Measurements from ENCODE around the gene P2RY2.

Gene P2RY2

GRCh38 chr11:73265278-73265810 is 47.3 kb downstream of the P2RY2 start:
- Histone ChIP-seq H3K9ac (ENCODE audit: low read depth, low read length) (no peak overlapping the region), H3K4me3 (ENCODE audit: low read length) (no peak overlapping the region), H3K4me1 (ENCODE audit: insufficient read depth, low read length) (peaks cover 8% of the 10 kb centered on the region; the same call in 1 of the 2 replicates), H3K27me3 (ENCODE audit: insufficient read depth, low read length) (peaks cover 24% of the 10 kb centered on the region), H3K27ac (ENCODE audit: low read depth, low read length) (no peak overlapping the region), H3K36me3 (ENCODE audit: insufficient read depth, low read length) (no peaks in the 10 kb centered on the region), H3K9me3 (ENCODE audit: insufficient read depth, low read depth, low read length) (no peaks in the 10 kb centered on the region)
- WGBS: 74% methylated on average over 4 of the region's 4 CpGs

DNA sequence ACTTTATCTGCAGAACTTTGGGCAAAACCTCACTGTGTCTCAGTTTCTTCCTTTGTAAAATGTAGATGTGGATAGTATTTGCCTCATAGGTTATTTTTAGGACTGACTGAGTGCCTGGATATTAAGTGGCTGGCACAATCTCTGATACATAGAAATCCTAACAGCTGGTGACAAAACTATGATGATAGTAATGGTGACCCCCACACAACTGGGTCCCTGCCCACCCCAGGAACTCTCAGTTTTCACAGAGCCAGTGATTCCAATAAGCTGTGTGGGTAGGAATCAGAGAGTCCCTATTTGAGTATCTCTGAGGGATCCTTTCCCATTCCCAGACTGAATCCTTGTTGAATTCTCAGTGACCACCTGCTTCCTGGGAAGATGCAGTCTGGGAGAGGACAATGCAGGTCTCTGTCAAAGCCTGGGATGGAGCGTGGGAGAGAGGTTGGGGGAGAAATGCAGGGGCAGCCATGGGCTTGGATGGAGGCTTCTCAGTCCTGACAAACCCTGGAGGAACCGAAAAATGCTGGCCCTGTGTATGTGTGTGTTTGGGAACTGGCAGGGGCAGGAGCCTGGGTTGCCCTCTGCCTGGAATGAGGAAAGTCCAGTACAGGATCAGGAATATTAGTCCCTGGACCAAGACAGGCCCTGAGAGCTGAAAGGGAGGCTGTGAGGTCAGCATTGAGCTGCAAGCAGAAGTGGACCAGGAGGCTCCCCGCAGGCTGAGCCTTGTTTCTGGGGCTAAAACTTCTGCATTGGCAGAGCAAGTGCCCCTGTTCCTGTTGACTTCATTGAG is 48.0 kb downstream of the P2RY2 start:
- WGBS: 84% methylated on average over 3 of the region's 3 CpGs
- Histone ChIP-seq H3K9ac (ENCODE audit: low read depth, low read length) (no peak overlapping the region), H3K9me3 (ENCODE audit: insufficient read depth, low read depth, low read length) (no peaks in the 10 kb centered on the region), H3K4me1 (ENCODE audit: insufficient read depth, low read length) (peaks cover 8% of the 10 kb centered on the region; the same call in 1 of the 2 replicates), H3K27ac (ENCODE audit: low read depth, low read length) (no peak overlapping the region), H3K27me3 (ENCODE audit: insufficient read depth, low read length) (peaks cover 24% of the 10 kb centered on the region), H3K36me3 (ENCODE audit: insufficient read depth, low read length) (no peaks in the 10 kb centered on the region), H3K4me3 (ENCODE audit: low read length) (no peak overlapping the region)

DNA sequence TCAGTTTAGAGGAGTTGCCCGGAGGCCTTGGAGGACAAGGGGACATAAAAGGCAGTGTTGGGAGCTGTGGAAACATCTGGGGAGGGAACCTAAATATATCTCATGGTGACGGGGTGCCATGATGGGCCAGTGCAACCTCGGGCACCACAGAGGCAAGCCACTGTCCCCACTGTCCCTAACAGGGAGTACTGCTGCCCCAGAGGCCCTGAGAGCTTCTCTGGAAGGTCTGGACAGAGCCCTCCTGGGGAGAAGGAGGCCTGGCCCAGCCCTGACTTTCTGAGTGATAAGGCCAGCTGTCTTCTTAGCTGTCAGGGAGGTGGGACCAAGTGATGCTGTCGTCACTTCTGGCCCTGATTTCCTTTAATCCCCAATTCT is 48.6 kb downstream of the P2RY2 start:
- Histone ChIP-seq H3K9ac (ENCODE audit: low read depth, low read length) (no peak overlapping the region), H3K36me3 (ENCODE audit: insufficient read depth, low read length) (no peaks in the 10 kb centered on the region), H3K4me3 (ENCODE audit: low read length) (no peak overlapping the region), H3K27me3 (ENCODE audit: insufficient read depth, low read length) (peaks cover 24% of the 10 kb centered on the region), H3K4me1 (ENCODE audit: insufficient read depth, low read length) (peaks cover 8% of the 10 kb centered on the region; the same call in 1 of the 2 replicates), H3K9me3 (ENCODE audit: insufficient read depth, low read depth, low read length) (no peaks in the 10 kb centered on the region), H3K27ac (ENCODE audit: low read depth, low read length) (no peak overlapping the region)
- WGBS: 83% methylated on average over 4 of the region's 4 CpGs

DNA sequence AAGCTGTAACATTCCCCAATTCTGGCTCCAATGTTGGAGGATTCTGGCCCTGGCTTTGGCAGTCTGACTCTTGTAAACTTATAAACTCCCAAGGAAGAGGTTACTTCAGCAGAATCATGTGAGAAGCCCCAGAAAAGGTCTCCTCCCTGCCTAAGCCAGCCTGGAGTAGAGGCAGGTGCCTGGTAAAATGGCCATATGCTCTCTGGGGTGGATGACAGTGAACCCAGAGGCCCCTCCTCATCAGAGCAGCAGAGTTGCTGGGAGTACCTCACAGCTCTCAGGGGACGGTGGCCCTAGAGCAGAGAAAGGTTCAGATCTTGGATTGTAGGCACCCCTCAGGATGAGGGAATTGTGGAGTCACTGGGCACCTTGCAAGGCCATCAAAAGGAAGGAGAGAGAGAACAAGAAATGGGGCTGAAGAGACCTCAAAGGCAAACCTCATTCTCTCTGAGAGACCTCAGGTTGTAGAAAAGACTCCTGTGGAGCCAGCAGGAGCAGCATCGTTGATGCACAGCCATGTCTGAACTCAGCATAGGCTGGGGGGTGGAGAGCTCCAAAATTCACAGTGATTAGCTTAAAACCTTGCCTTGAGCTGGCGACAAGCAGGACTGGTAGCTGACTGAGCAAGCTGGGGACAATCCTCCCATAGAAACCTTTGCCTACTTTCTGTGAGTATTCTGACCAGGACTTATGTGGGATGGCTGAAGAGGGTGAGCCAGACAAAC is 49.2 kb downstream of the P2RY2 start:
- H3K4me1 ChIP-seq (ENCODE audit: insufficient read depth, low read length): peaks cover 8% of the 10 kb centered on the region; the same call in 1 of the 2 replicates
- WGBS: 69% methylated on average over 3 of the region's 3 CpGs
- no peak overlapping the region for H3K9ac ChIP-seq (ENCODE audit: low read depth, low read length)
- H3K27ac ChIP-seq (ENCODE audit: low read depth, low read length): no peak overlapping the region
- peaks cover 24% of the 10 kb centered on the region for H3K27me3 ChIP-seq (ENCODE audit: insufficient read depth, low read length)
- H3K9me3 ChIP-seq (ENCODE audit: insufficient read depth, low read depth, low read length): no peaks in the 10 kb centered on the region
- H3K36me3 ChIP-seq (ENCODE audit: insufficient read depth, low read length): no peaks in the 10 kb centered on the region
- H3K4me3 ChIP-seq (ENCODE audit: low read length): no peak overlapping the region

- 87% methylated on average over 8 of the region's 8 CpGs for WGBS
- no peak overlapping the region for H3K27ac ChIP-seq (ENCODE audit: low read depth, low read length)
- no peaks in the 10 kb centered on the region for H3K36me3 ChIP-seq (ENCODE audit: insufficient read depth, low read length)
- H3K4me1 ChIP-seq (ENCODE audit: insufficient read depth, low read length): peaks cover 8% of the 10 kb centered on the region; the same call in 1 of the 2 replicates
- H3K9me3 ChIP-seq (ENCODE audit: insufficient read depth, low read depth, low read length): no peaks in the 10 kb centered on the region
- H3K27me3 ChIP-seq (ENCODE audit: insufficient read depth, low read length): peaks cover 24% of the 10 kb centered on the region
- no peak overlapping the region for H3K9ac ChIP-seq (ENCODE audit: low read depth, low read length)
- no peak overlapping the region for H3K4me3 ChIP-seq (ENCODE audit: low read length)
Measured at GRCh38 chr11:73267906-73268540, 49.9 kb downstream of the P2RY2 start.

- H3K9me3 ChIP-seq (ENCODE audit: insufficient read depth, low read depth, low read length): no peaks in the 10 kb centered on the region
- H3K4me1 ChIP-seq (ENCODE audit: insufficient read depth, low read length): peaks cover 8% of the 10 kb centered on the region; the same call in 1 of the 2 replicates
- H3K27me3 ChIP-seq (ENCODE audit: insufficient read depth, low read length): peaks cover 21% of the 10 kb centered on the region
- WGBS: 92% methylated on average over 8 of the region's 8 CpGs
- H3K27ac ChIP-seq (ENCODE audit: low read depth, low read length): no peak overlapping the region
- H3K9ac ChIP-seq (ENCODE audit: low read depth, low read length): no peak overlapping the region
- H3K36me3 ChIP-seq (ENCODE audit: insufficient read depth, low read length): no peaks in the 10 kb centered on the region
- H3K4me3 ChIP-seq (ENCODE audit: low read length): no peak overlapping the region
Measured at GRCh38 chr11:73268671-73269271, 50.7 kb downstream of the P2RY2 start.

DNA sequence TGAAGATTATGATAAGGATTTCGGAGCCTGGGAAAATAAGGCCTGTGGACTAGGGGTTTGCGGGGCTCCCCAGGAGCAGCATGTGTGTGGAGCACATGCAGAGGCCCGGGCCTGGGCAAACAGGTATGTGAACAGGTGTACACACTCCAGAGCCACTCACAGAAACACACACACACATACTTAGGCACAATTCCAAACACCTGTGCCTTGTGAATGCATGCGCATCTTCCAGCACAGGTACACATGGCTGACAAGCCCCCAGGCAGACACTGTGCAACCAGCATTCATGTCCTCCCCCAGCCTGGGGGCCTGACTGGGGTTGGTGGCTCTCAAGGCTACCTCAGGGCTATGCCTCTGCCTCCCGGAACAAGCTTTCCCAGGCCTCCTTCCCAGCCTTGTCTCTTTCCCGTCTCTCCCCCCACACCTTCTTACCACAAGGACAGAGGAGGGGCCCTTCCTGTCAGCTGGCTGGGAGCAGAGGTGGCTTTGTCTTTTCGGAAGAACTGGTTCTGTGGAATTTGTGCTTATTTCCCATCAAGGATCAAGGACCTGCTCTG is 51.5 kb downstream of the P2RY2 start:
- 83% methylated on average over 7 of the region's 7 CpGs for WGBS
- Histone ChIP-seq H3K9ac (ENCODE audit: low read depth, low read length) (no peak overlapping the region; the same call in 1 of the 2 replicates), H3K36me3 (ENCODE audit: insufficient read depth, low read length) (no peaks in the 10 kb centered on the region), H3K4me3 (ENCODE audit: low read length) (no peak overlapping the region), H3K4me1 (ENCODE audit: insufficient read depth, low read length) (peaks cover 8% of the 10 kb centered on the region; the same call in 1 of the 2 replicates), H3K27ac (ENCODE audit: low read depth, low read length) (no peak overlapping the region), H3K9me3 (ENCODE audit: insufficient read depth, low read depth, low read length) (no peaks in the 10 kb centered on the region), H3K27me3 (ENCODE audit: insufficient read depth, low read length) (peaks cover 14% of the 10 kb centered on the region)

- 93% methylated on average over 7 of the region's 7 CpGs for WGBS
- Histone ChIP-seq H3K4me1 (ENCODE audit: insufficient read depth, low read length) (peaks cover 8% of the 10 kb centered on the region; the same call in 1 of the 2 replicates), H3K9me3 (ENCODE audit: insufficient read depth, low read depth, low read length) (no peaks in the 10 kb centered on the region), H3K27me3 (ENCODE audit: insufficient read depth, low read length) (peaks cover 7% of the 10 kb centered on the region), H3K27ac (ENCODE audit: low read depth, low read length) (no peak overlapping the region), H3K4me3 (ENCODE audit: low read length) (no peak overlapping the region), H3K36me3 (ENCODE audit: insufficient read depth, low read length) (no peaks in the 10 kb centered on the region), H3K9ac (ENCODE audit: low read depth, low read length) (no peak overlapping the region)
Measured at GRCh38 chr11:73270016-73270854, 52.2 kb downstream of the P2RY2 start.

DNA sequence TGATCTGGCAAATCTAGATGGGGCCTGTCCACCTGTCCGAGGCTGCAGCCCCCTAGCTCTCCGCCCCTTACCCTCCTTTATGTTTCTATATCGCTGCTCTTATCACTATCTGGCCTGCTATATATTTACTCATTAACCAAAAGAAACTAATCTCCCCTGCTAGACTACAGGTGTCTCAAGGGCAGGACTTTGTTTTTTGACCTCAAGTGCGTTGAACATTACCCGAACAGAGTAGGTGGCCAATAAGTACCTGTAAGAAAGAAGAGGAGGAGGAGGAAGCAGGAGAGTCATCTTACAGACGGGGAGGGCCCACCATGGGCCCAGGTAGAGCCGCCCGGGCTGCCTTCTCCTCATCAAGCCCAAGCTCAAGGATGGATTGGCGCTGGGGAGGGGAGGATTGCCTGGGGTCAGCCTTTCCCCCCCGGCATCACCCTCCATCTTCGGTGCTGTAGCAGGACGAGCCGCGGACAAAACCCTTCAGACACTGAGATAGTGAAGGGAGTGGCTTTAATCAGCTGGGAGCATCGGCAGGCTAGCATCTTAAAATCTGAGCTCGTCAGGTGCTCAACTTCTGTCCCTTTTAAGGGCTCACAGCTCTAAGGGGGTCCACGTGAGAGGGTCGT is 52.9 kb downstream of the P2RY2 start:
- Histone ChIP-seq H3K36me3 (ENCODE audit: insufficient read depth, low read length) (no peaks in the 10 kb centered on the region), H3K9ac (ENCODE audit: low read depth, low read length) (no peak overlapping the region), H3K4me3 (ENCODE audit: low read length) (no peak overlapping the region), H3K27me3 (ENCODE audit: insufficient read depth, low read length) (peaks cover under 1% of the 10 kb centered on the region), H3K27ac (ENCODE audit: low read depth, low read length) (no peak overlapping the region), H3K9me3 (ENCODE audit: insufficient read depth, low read depth, low read length) (no peaks in the 10 kb centered on the region), H3K4me1 (ENCODE audit: insufficient read depth, low read length) (peaks cover 8% of the 10 kb centered on the region; the same call in 1 of the 2 replicates)
- 90% methylated on average over 18 of the region's 18 CpGs for WGBS

All from HUES64 (cell line).